ENCODE measurements around the gene PAGR1.

DNA sequence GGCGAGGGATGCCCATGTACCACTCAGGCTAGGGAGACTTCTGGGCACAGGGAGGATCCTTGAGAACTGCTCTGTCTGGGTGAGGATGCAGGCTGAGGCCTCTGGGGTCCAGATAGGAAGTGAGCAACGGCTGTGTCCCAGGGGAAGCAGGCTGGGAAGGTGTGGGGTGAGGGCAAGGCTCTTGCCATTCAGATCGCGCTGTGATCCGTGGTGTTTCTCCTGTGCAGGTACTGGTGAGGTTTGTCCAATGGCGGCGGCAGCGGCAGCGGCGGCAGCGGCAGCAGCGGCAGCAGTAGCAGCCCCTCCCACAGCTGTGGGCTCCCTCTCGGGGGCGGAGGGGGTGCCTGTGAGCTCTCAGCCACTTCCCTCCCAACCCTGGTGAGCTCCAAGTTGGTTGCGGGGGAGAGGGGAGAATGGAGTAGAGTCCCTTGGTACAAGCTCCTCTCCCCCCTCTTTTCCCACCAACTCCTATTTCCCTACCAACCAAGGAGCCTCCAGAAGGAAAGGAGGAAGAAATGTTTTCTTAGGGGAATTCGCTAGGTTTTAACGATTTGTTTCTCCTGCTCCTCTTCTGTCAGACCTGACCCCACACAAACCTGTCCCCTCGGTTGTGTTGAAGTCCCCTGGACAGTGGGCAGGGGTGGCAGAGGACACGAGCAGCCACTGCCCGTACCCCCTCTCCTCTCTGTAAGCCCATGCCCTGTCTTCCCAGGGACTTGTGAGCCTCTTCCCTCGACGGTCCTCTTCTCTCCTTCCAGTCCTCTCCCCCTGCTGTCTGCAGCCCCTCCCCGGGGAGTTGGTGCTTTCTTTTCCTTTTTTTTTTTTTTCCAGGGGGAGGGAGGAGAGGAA is 5.9 kb upstream of the PAGR1 start:
- TF ChIP-seq, protein P1, sequence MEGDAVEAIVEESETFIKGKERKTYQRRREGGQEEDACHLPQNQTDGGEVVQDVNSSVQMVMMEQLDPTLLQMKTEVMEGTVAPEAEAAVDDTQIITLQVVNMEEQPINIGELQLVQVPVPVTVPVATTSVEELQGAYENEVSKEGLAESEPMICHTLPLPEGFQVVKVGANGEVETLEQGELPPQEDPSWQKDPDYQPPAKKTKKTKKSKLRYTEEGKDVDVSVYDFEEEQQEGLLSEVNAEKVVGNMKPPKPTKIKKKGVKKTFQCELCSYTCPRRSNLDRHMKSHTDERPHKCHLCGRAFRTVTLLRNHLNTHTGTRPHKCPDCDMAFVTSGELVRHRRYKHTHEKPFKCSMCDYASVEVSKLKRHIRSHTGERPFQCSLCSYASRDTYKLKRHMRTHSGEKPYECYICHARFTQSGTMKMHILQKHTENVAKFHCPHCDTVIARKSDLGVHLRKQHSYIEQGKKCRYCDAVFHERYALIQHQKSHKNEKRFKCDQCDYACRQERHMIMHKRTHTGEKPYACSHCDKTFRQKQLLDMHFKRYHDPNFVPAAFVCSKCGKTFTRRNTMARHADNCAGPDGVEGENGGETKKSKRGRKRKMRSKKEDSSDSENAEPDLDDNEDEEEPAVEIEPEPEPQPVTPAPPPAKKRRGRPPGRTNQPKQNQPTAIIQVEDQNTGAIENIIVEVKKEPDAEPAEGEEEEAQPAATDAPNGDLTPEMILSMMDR (IDR thresholded peaks at IDR 0.05; ENCODE audit: control extremely low read depth in 1 of 3, insufficient read depth in 1 of 3, low read depth in 1 of 3, low read length in 3 of 3), result no peak
- TF ChIP-seq POLR2AphosphoS5 (IDR thresholded peaks at IDR 0.05; ENCODE audit: low read depth, low read length) (no peak), HDAC2 (IDR thresholded peaks at IDR 0.05; ENCODE audit: borderline replicate concordance in 1 of 2, low read depth in 2 of 2, low read length in 2 of 2) (no peak), TEAD4 (IDR thresholded peaks at IDR 0.05; ENCODE audit: low read depth, low read length) (no peak), EZH2 (IDR thresholded peaks at IDR 0.05; ENCODE audit: low read depth, low read length, severe bottlenecking) (no peak), JUN (IDR thresholded peaks at IDR 0.05; ENCODE audit: low read depth, low read length) (no peak)
- TF ChIP-seq, protein P2, sequence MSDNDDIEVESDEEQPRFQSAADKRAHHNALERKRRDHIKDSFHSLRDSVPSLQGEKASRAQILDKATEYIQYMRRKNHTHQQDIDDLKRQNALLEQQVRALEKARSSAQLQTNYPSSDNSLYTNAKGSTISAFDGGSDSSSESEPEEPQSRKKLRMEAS (IDR thresholded peaks at IDR 0.05), result no peak
